GM18909 (cell line): Measurements from ENCODE around the gene JPH2.
"Not testable (repeated sequence)": the region's sequence is repeated elsewhere in the genome, so short reads cannot be mapped to it uniquely, and the experiment has no call there.

Experiments used
- ATAC-seq: cut with Tn5 transposase; IDR thresholded peaks from one replicate; pipeline ENCODE4 v1.9.1; 2021; ENCODE audit warnings: mild to moderate bottlenecking; ENCODE audit not compliant: unreplicated experiment, poor library complexity

Gene JPH2

DNA sequence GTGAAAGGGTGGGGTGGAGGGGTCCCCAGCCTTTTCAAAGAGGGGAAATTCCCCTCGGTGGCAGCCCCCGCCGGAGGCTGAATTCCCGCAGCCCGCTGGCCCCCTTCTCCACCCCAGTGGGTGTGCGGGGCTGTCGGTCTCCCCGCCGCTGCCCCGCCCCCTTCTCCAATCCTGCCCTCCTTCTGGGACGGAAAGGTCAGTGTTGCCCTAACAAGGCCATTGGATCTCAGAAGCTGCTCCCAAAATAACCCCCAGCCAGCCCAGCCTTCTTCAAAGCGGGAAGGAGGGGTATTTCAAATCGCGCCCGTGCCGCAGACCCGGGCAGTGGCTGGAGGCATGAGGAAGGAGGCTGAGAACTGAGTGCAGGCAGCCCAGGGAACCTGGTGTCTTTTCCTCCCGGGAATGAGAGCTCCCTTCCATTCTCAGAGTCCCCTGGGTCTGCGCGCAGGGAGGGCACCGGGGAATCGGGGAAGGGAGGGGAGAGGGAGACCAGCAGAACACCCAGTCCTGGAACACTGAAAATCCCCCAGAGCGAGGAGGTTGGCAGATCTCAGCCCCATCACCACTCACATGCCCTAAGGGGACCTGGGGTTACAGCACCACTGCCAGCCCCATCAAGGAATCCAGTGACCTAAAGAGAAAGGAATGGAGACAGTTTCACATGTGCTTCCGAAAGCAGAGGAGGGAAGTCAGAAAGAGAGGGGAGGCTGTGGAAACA lies at the start of gene JPH2:
JPH2 (minus strand) TSS at position 135 of the 718 bp plus-strand sequence. CDS start 483 bp downstream, outside the sequence.
- ATAC-seq = no peak

DNA sequence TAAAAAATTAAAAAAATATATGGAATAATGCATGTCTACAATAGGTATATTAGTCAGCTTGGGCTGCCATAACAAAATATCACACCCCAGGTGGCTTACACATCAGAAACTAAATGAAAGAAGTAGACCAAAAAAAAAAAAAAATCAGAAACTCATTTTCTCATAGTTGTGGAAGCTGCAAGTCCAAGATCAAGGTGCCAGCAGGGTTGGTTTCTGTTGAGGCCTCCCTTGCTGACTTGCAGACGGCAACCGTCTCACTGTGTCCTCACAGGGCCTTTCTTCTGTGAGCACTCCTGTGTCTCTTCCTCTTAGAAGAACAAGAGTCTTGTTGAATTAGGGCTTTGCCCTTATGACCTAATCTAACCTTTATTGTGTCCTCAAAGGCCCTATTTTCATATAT lies 48.7 kb upstream of the JPH2 start:
- no peak for ATAC-seq

DNA sequence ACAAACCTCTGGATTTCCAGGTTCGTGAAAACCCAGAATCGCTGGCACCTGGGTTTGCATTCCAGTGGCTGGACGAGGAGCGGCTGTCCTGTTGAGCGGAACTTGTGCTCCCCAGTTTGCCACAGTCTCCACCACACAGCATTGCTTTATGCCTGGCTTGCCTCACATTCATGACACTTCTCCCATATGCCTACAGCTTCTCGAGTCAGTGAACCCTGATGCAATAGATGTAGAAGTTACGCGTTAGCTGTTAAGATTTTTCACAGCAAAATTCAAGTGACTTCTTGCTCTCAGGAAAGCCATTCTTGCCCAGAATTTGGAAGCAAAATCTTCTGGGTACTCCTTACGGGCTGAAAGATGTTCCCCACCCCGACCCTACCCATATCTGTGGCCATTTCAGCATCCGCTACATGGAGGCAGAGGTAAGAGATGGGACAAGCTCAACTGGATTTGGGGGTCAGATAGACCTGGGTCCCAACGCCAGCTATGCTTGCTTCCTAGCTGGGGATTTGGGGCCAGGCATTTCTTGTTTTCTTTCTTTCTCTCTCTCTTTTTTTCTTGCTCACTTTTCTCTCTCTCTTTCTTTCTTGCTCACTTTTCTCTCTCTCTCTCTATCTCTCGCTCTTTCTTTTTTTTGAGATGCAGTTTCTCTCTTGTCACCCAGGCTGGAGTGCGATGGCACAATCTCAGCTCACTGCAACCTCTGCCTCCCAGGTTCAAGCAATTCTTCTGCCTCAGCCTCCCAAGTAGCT lies 47.8 kb upstream of the JPH2 start:
- no peak for ATAC-seq

DNA sequence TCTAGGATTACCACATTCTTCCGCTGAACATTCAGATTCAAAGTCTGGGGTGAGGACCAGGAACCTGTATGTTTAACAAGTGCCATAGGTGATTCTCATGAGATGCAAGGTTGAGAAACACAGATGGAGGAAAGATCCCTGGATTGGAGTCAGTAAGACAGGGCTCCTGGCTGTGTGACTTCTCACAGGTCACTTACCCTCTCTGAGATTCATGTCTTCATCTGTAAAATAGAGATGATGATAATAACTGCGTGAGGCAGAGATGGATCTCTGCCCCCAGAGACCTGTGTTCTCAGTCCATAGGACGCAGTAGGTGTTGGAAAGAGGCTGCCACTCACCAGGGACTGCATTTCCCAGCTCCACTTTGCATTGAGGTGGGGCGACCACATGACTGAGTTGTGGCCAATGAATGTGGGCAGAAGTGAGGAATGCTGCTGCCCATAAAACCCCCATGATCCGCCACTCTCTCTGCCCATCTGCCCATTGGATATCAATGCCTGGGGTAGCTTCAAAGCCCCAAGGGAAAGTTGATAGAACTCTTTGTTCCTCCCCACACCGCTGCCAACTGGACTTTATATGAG lies 46.5 kb upstream of the JPH2 start:
- no peak for ATAC-seq

DNA sequence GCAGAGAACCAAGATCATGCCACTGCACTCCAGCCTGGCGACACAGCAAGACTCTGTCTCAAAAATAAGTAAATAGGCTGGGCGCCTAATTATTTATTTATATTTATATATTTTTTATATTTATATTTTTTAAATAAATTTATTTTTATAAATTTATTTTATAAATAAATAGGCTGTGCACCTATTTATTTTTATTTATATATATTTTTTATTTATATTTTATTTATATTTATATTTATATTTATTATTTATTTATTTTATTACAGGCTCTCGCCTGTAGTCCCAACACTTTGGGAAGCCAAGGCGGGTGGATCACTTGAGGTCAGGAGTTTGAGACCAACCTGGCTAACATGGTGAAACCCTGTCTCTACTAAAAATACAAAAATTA lies 45.5 kb upstream of the JPH2 start:
- ATAC-seq = not testable (repeated sequence)

DNA sequence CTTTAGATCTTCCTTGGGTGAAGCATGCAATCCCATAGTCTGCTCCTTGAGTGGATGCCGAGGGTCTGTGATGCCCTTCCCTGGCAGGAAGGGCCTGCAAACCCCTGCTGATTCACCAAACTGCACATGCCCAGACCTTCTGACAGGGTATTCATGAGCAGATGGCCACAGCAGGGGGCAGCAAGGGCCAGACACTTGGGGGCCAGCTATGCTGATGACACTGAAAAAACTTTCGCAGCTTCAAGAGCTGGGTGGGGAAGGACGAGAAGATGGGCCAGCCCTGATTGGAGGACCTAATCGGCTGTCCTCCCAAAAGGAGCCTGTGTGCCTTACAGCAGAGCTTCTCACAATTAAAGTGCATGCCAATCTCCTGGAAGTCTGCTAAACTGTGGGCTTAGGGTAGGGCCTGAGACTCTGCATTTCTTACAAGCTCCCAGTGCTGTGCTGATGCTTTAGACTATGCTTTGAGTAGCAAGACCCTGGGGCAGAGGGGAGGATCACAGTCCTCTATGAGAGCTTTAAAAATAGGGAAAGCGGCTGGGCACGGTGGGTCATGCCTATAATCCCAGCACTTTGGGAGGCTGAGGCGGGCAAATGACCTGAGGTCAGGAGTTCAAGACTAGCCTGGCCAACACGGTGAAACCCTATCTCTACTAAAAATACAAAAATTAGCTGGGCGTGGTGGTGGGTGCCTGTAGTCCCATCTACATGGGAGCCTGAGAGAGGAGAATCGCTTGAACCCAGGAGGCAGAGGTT lies 44.9 kb upstream of the JPH2 start:
- ATAC-seq = no peak

DNA sequence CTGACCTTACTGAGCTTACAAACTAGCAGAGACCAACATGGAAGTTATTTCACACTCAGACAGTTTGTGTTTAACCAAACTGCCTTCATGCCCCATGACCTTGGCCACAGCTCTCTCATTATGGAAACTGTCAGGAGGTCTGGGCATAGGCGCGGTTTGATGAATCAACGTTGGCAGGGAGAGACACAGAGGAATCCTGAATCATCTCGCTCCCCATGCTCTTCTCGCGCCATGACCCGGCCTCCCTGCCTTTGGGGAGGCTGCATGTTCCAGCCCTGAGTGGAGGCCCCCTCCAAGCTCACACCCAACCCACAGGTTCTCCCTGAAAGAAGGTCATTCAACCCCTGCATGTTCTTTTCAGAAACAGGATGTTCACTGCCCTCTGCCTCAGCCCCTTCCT lies 44.2 kb upstream of the JPH2 start:
- ATAC-seq = no peak

DNA sequence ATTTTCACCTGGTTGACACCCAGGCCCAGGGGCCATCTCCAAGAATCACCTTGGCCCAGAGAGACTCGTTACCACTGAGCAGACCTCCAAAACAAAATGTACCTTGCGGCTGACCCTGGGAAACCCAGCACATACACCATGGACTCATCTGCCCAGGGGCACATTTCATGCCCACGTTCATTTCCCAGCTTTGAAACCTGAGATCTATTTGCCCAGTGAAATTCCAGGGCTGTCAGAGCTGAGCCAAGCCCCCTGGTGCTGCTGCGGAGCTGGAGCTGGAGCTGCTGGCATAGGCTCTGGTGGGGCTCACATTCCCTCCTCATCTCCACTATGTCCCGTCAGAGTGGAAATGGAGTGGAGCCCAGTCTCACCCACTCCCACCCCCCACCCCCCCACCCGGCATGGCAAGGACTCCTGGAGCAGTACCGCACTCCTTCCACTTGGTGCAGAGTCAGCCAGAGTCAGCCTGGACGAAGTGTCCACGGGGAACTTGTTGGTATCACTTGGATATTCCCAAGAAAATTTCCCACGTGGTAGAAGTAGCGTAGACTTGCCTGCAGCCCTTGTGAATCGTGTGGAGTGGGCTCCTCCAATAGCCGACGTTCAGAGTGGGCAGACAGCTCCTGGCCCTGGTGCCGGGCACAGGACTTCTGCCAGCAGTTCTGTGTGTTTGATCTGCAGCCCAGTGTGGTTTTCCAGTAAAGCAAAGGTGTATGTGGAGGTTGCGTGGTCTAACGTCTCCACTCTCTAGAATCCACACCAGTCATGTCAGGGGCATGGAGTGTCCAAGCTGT lies 41.7 kb upstream of the JPH2 start:
- ATAC-seq = no peak

DNA sequence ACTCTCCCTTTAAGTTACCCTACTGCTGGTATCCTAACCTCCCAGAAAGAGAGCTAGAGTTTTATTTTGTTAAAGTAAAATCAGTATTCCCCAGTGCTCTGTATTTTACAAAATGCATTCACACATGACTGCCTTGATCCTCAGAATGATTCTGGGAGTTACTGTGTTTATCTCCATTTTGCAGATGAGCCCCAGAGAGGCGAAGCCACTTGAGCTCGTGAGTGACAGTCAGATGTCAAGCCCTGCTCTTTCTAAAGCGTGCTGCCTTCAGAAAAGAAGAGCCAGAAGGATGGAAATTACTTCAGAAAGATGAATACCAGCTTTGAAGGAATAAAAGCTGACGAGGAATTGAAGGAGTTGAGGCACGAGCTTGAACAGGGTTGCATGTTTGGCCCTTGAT lies 37.6 kb upstream of the JPH2 start:
- no peak for ATAC-seq

DNA sequence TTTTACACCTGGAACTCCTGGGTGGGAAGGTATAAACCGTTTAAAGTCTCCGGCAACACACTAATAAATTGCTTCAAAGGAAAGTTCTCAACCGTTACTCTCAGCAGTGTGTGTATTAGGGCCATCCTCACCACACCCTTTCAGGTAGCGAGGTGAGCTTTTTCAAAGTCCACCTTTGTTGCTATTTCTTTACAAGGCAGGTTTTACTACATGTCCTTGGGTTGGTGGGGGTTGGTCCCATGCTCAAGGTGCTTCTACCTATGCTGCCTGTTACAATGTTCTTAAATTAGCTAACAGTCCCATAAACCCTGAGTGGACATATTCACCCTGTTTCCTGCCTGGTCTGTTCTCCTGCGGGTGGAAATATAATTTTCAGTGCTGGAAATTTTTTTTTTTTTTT lies 36.7 kb upstream of the JPH2 start:
- ATAC-seq = no peak

DNA sequence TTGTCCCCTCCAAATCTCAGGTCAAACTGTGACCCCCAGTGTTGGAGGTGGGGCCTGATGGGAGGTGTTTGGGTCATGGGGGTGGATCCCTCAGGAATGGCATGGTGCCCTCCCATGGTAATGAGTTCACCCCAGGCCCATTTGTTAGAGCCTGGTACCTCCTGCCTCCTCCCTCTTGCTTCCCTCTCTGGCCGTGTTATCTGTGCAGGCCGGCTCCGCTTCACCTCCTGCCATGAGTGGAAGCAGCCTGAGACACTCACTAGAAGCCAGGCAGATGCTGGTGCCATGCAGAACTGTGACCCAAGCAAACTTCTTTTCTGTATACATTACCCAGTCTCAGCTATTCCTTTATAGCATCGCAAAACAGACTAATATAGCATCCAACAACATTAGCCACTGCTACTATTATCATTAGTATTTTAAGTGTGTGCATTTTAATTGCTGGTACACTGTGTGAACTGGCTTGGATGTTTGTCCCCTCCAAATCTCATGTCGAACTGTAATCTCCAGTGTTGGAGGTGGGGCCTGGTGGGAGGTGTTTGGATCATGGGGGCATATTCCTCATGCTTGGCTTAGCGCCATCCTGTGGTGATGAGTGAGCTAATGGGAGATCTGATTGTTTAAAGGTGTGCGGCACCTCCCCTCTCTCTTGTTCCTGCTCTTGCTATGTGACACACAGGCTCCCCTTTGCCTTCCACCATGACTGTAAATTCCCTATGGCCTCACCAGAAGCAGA lies 35.8 kb upstream of the JPH2 start:
- ATAC-seq = no peak

DNA sequence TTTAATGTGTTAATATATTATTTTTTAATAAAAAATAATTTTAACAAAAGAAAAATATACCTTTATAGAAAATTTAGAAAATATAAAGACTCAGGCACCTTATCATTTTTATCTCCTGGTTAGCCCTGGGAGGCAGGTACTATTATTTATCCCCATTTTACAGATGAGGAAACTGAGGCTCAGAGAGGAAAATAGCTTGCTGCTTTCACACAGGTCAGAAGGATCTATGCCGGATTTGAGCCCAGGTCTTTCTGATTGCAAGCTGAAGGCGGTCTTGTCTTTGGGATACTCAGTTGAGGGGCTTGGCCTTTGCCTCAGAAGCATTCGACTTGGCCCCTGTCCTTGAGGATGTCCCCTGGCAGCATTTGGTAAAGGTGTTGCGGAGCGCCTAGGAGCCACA lies 35.0 kb upstream of the JPH2 start:
- no peak for ATAC-seq

DNA sequence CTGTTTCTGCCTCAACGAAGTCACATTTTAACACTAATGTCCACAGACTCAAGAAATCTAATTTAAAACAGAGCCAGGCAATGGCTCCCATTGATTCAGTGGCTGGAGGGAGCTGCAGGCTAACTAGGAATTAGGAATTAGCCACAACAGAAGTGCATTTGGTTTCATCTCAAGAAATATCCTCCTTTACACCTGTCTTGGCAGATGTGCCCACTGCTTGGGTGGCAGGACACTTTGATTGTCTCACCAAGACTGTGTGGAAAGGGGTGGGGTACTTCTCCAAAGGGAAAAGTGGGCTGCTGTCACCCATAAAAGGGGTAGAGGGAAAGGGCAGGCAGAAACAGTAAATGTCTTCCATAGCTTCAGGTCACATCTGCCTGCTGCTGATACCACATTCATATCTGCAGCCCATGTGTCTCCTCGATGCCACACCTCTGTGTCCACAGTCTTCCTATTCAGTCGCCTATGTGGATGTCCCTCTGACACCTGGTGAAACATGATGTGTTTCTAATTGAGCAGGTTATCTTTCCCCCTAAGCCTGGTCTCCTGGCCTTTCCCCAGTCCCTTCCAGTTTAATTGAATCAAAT lies 34.5 kb upstream of the JPH2 start:
- no peak for ATAC-seq

DNA sequence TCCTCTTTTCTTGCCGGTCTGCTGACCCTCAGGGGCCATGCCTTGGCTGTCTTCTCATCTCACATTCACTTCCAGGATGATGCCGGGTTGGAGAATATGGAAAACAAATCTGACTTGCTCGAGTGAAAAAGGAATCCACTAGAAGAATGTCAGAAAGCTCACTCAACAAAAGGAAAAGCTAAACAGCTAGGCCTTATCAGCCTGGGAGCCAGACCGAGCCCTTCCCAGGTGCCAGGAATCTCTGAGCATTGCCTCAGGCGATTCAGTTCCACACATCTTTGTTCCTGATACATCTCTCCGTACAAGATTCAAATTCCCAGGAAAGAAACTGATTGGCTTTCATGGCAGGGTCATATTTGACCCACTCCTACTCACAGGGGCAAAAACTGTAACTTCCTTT lies 32.8 kb upstream of the JPH2 start:
- no peak for ATAC-seq

DNA sequence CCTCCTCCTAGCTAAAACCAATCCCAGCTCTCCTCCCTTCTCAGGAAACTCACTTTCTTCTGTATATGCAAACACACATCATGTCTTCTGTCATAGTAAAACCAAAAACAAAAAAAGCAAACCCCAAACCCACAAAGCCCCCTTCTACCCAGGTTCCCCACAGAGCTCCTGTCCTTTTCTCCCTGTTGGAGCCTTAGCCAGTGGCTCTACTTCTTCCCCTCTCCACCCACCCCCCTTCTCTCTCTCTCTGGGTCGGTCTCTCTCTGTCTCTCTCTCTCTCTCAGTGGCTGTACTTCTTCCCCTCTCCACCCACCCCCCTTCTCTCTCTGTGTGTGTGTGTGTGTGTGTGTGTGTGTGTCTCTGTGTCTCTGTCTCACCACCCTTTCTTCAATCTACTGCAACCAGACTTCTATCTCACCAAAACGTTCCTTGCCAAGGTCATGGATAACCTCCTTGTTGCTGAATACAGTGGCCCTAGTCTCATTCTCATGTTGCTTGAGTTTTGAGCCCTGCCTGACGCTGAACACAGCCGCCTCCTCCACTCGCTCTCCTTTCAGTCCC lies 32.3 kb upstream of the JPH2 start:
- no peak for ATAC-seq

DNA sequence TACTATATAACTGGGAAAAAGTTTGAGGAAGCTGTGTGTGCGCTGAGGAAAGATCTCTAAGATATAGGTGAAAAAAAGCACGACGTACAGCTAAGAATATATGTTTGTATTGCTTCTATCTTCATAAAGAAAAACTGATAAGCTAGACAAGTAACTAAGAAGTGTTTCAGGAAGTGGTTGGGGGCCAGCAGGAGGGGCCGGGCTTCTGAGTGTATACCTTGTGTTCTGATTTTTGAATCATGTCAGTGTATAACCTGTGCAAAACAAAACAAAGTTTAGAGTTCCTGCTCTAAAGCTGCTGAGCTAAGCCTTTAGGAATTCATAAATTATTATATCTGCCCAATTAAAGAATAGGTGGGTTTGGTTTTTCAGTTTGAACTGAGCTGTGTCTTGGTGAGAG lies 31.5 kb upstream of the JPH2 start:
- ATAC-seq = no peak

DNA sequence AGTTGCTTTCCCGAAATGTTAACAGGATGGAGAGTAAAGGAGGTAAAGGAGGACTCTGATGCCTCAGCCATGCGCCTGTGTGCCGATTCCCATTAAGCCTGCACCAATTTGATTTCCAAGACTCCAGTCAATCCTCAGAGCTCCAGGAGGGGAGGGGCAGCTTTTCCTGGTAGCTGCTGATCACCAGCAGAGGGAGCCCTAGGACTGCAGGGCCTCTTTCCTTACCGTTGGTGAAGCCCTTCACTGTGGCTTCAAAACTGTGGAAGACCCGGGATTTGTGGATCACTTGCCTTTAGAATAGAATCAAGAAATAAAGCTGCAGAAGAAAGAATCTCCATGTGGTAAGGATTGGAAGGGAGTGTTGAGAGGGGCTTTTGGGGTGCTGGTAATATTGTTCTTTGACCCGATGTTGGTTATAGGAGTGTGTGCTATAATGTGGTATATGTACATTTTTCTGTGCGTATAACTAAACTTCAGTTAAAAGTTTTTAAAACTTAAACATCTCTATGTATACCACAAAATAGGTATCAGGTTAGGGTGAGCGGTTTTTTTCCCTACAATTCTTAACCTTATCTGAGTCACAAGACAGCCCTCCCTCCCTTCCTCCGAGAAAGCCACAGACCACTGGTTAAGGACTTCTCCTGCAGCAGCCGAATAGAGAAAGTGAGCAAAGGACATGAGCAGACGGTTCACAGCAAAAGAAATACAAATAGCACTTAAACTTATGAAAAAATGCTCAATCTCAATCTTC lies 30.5 kb upstream of the JPH2 start:
- ATAC-seq = no peak

DNA sequence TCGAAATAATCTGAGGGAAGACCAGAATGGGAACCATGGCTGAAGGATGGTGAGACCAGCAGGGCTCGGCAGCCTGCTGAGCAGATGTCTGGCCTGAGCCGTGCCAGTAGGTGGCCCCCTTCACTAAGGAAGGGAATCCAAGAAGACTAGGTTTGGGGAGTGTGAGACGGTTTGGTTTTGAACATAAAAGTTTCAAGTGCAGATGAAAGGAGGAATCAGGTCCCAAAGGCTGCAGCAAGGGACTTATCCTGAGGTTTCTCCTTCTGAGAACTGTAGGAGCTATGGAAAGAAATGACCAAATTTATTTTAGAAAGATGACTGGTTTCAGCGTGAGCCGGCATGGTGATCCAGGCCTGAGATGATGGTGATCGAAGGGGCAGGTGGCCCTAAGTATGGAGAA lies 28.1 kb upstream of the JPH2 start:
- no peak for ATAC-seq
